Measurements from ENCODE around the gene DPT.

DPT gene

GRCh38 chr1:168736520-168736919 is 7.5 kb upstream of the DPT start:
- DNase-seq = peak in 6 of 10 donors; percentile 21 to 90 (median 34)
- intact Hi-C loops (cut with DNase I) = loop anchor here (10.0 kb wide), 1 partner anchor 398 kb away; no protein-coding TSS in a partner anchor

- intact Hi-C loops (cut with DNase I) = loop anchor here (10.0 kb wide), 1 partner anchor 399 kb away; no protein-coding TSS in a partner anchor
- DNase-seq = no peak
These were observed 7.0 kb upstream of the DPT start for GRCh38 chr1:168735974-168736373.

GRCh38 chr1:168734946-168735345 is 5.9 kb upstream of the DPT start:
- intact Hi-C loops (cut with DNase I) = loop anchor here (10.0 kb wide), 1 partner anchor 400 kb away; no protein-coding TSS in a partner anchor
- DNase-seq = peak in 2 of 10 donors; percentile 29 to 33

DNA sequence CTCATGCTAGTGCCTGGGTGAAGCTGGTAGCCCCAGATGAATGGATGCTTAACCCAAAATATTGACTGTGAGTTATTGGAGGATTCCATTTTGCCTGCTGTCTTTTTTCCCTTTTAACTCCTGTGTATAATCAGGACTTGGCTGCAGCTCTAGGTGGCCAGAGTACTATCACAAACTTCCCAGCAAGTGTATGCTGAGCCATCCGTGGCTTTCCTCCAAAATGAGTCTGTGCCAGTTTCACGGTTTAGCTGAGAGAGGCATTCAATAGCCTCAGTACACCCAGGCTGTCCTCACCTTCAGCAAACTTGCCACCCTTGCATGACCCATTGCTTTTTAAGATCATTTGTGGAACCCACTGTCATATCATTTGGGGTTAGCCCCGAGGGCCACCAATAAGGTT is 5.3 kb upstream of the DPT start:
- intact Hi-C loops (cut with DNase I) = loop anchor here (10.0 kb wide), 1 partner anchor 401 kb away; no protein-coding TSS in a partner anchor
- peak in 2 of 10 donors; percentile 22 to 52 for DNase-seq

DNA sequence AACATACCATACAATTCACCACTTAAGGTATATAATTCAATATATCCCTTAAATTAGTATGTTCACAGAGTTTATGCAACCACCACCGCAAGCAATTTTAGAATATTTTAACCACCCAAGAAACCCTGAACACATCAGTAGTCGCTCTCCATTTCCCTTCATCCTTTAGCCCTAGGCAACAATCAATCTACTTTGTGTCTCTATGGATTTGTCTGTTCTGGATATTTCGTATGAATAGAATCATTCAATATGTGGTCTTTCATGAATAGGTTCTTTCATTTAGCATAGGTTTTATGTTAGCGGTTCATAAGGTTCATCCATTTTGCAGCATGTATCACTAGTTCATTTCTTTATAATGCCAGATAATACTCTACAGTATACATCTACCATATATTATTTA is 4.2 kb upstream of the DPT start:
- intact Hi-C loops (cut with DNase I) = loop anchor here (10.0 kb wide), 1 partner anchor 402 kb away; no protein-coding TSS in a partner anchor
- DNase-seq = no peak

DNA sequence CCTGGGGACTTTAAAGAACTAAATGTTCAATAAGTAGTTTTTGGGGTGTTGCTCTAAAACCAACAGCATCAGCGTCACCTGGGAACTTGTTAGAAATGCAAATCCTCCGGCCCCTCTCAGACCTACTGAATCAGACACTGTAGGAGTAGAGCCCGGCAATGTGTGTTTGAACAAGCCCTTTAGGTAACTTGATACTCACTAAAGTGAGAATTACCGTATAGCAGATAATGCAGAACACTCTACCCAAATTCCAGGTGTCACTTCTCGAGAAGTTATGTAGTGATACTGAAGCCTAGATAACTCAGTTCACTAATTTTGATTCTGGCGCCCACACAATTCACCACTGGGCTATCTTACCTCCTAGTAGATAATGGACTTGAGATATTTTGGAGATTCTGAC is 3.7 kb upstream of the DPT start:
- intact Hi-C loops (cut with DNase I) = loop anchor here (10.0 kb wide), 1 partner anchor 402 kb away; no protein-coding TSS in a partner anchor
- no peak for DNase-seq

DNA sequence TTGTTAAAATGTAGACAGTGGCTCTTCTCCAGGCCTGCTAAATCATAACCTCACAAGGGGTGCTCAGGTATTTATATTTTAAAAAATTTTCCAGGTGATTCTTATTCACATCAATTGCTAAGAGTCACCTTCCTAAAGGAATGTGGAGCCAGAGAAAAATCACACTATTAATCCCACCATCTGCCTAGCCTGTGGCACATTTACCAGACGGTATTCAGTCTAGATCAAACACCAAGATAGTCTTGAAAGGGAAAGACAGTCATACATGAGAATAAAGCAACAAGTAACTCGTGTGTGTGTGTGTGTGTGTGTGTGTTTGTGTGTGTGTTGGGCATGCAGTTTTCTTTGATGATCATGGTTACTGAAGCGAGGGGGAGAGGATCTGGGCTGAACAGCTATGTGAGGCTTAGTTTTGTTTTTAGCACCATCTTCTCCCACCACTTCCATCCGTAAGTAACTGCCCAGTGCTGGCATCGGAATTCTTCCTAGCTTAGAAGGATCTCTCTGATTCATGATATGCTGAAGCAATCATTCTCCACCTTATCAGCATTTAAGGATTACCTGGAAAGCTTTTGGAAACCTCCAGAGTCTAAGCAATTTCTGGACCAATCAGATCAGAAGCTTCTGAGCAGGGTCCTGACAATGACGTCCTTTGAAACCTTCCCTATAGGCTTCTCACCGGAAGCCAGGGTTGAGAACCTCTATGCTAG is 2.4 kb upstream of the DPT start:
- no peak for DNase-seq
- intact Hi-C loops (cut with DNase I) = loop anchor here (10.0 kb wide), 1 partner anchor 403 kb away; no protein-coding TSS in a partner anchor

DNA sequence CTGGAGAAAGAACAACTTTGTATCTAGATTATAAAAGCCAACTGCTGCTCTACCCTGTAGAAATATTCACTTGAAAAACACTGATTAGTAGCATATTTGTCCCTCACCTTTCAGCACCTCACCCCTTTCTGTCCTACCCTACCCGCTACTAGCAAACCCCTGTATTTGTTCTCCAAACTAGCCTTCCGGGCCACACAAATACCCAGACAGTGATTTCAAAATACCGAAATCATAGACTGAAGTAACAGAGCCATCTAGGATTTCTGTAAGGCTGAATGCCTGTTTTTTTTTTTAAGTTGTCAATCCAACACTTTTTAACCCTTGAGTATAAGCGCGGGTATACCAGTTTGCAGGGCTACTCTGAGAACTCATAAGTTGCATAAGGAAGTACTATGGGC is 398 bp upstream of the DPT start:
- intact Hi-C loops (cut with DNase I) = no loop called here
- DNase-seq = no peak

- intact Hi-C loops (cut with DNase I) = no loop called here
- DNase-seq = no peak
These were observed 2.3 kb downstream of the DPT start for GRCh38 chr1:168726719-168727118.

- DNase-seq = no peak
- intact Hi-C loops (cut with DNase I) = no loop called here
These were observed 2.7 kb downstream of the DPT start for GRCh38 chr1:168726281-168726680.

DNA sequence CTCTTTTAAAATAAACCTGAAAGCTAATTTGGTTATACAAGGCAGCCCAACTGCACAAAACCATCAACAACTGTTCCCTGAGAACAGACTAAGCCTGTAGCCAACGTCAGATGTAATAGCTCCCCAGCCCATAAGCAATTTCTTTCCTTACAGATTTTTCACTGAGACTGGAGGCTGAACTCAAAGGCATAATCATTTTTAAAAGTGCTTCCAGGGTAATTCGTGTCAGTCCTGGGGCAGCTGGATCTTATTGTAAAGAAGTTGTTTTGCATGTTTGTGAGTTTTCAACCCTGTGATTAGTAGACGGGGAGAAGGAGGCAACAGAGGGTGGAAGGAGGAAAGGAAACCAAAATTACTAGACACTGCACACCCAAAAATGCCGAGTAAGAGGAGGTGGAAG is 3.2 kb downstream of the DPT start:
- DNase-seq = no peak
- intact Hi-C loops (cut with DNase I) = no loop called here

DNA sequence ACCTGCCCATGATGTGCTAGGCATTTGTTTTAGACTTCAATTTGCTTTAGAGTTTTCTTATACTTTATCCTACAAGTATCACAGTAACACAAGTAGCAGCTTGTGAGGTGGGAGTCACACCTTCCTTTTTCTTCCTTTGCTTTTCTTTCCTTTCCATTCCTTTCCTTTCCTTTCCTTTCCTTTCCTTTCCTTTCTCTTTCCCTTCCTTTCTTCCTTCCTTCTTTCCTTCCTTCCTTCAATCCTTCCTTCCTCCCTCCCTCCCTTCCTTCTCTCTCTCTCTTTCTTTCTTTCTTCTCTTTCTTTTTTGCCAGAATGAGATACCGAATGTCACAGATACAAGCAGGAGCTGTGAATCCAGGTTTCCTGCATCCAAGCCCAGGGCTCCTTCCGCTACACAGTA is 3.9 kb downstream of the DPT start:
- intact Hi-C loops (cut with DNase I) = no loop called here
- DNase-seq = no peak

DNA sequence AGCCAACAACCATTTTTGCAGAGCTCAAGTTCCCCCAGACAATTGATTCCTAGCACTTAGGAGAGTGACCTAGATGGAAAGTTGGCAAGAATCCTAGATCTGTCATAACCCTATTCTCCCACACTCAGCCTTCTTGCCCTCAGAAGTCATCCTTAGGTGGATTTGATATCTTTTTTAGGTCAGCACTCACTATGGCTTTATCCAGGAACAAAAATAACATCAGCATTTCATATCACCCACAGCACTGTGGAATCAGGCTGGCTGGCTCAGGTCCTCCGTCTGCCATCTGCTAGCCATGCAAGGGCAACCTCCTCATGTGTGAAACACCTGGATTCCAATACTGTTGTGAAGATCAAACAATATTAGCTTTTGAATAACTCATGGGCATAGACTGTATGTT is 6.0 kb downstream of the DPT start:
- DNase-seq = peak in 1 of 10 donors; percentile 58
- intact Hi-C loops (cut with DNase I) = no loop called here

DNA sequence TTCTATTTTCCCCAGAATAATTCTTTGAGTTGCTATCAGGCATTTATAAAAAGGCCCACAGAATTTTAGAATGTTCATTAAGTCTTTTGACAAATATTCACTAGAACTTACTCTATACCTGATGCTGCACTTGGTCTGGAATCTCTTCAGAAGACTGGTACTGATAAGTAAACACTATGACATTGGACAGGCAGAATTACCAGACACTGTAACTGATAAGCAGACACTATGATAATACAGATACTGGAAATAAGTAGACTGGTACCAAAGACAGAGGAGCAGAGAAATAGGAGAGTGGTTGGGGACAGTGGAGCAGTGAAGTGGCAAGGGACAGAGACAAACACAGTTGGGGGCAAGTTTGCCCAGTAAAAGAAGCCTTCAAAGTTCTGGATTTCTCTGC is 8.2 kb downstream of the DPT start:
- DNase-seq = no peak
- intact Hi-C loops (cut with DNase I) = no loop called here

DNA sequence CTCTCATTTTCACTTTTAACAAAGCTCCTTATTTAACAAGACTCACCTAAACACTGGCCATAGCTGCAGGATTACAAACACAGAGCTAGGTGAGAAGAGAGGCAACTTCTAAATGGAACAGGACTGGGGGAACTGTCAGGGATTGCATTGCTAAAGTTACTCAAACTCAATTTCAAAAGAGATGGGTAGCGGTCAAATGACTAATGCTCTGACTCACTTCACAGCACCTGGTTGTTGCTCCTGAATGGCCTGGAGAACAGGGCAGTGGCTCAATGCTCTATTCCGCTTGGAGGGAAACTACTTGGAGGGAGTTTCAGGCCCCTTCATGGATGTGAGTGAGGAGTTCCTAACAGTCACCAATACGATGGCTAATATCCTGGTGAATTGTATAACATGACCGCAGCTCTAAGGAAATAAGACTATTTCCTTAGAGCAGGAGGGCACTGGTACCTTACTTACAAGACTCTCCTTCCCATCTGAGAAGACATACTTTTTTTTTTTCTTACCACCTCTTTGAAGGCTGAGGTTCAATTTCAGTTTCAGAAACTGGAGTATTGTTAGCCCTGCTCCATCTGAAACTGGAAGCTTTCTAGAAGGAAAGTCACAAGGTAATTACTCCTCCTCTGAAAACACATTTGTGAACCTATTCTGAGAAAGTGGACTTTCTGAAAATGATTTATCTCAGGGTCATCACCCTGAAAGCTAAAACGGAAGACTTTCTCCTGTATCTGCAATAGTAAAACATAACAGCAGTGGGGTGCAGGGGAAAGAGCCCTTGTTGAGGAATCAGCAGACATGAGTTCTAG is 9.5 kb downstream of the DPT start:
- intact Hi-C loops (cut with DNase I) = no loop called here

GRCh38 chr1:168717906-168718891 is 10.8 kb downstream of the DPT start:
- DNase-seq = no peak
- intact Hi-C loops (cut with DNase I) = no loop called here

More for the DNA sequence above, 9.5 kb downstream of the DPT start:
- no peak for DNase-seq

DNA sequence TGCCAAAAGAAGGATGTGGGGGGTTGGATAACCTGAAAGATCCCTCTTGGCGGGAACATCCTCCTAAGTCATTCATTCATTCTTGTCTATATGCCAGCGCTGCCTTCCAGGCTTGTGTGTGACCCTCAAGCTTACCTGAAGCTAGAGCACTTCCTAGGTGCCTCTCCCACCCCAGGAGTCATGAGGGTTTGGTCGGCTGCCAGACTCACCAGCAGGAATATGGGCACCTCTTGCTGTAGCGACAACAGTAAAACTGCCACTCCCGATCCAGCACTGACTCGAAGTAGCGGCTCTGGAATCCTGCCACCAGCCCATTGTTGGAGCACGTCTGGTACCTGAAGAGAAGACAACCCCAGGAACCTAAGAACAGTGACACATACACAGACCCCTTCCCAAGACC is 15.0 kb downstream of the DPT start:
- DNase-seq = peak in 1 of 10 donors; percentile 74
- intact Hi-C loops (cut with DNase I) = no loop called here

DNA sequence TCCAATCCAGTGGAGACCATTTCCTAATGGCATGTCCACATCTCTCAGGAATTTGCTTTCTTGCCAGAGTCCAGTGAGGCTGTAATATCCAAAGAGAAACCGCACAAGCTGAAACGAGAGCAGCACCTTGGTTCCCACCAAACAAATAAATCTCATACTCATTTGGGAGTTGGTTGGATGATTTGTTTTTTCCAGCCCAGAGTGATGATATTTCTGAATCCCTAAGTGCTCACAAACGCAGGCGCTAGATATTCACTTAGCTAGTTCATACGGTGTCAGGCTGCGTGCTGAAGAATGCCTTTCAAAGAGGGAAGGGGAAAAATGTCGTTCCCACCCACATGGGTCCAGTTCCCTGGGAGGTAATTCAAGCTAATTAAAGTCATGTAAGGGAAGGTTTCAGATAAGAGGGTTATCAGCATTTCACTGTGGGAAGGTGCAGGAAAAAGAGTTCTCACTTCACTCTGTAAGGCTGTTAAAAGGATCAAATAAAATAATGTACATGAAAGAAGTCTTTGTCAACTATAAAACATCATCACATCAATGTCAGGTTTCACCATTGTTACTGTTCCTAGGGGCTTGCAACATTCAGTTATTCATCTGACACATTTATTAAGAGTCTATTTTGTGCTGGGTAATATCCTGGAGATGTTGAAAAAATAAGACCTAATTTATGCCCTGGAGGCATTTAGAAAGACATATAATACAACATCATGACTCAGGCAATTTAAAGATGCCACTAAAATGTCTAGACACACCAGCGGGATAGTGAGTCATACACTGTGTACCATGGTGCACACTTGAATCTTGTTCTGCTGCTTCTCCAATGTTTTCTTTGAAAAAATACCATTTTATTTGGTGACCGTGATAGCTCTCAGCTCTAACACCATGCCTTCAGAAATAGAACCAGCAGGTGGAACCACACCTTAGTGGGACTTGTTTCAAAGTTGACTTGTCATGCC is 19.3 kb downstream of the DPT start:
- no peak for DNase-seq
- intact Hi-C loops (cut with DNase I) = no loop called here

Data from posterior cingulate gyrus (tissue), 11 donors.